HG03064 (cell line): ENCODE results near the gene RSPO4.
"Not testable (repeated sequence)": the region's sequence is repeated elsewhere in the genome, so short reads cannot be mapped to it uniquely, and the experiment has no call there.

Experiments
- ATAC-seq: cut with Tn5 transposase; IDR thresholded peaks from one replicate; pipeline ENCODE4 v1.9.1; 2021; ENCODE audit warnings: low read depth; ENCODE audit not compliant: unreplicated experiment

The RSPO4 gene

DNA sequence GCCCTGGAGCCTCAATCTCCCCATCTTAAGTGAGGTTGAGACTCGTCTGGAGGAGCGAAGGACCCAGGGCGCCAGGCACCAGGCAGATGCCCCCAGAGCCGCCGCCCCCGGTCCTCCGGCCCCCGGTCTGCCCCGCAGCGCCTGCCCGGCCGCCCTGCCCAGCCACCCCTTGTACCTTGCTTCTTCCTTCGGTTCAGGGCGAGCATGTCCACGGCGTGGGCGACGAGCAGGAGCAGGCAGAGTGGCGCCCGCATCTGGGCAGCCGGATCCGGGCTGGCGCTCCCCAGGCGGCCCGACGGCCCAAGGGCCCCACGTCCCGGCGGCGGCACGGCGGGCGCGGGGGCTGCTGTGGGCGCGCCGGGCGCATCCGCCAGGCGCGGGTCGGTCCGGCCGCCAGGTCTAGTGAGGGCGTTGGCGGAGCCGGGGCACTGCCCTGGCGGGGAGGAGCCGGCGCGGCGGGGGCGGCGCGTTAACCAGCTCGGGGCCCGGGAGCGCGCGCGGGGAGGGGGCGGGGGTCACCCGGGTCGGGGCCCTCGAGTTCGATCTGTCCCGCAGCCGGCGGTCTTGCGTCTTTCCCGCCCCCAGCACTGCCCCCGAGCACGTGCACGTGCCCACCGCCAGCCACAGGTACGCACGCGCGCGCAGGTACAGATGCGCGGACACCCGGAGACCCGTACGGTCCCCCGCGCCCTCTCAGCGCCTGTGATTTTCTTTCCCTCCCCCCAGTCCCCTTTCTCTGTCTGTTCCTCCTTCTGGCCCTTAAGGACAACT is at the start of gene RSPO4:
TSS of gene RSPO4 (minus strand) at position 401 of the 771 bp plus-strand sequence. CDS start at position 254, 147 bp downstream.
- ATAC-seq, result no peak

DNA sequence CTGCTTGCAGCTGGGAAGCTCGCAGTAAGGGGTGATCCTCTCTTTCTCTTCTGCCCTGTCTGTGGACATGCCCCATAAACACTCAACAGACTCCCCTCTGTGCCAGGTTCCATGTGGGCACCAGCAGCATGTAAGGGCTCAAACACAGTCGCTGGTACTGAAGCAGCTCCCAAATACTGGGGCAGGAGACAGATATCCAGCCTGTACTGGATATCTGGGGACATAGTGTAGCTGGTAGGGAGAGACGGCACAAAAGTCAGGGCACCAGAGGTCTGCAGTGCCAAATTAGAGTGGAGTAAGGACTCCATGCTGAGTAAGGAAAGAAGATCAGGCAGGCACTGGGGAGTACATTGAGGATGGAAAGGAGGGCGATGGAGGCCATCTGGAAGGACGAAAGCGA is 48.3 kb upstream of the RSPO4 start:
- ATAC-seq, result no peak

DNA sequence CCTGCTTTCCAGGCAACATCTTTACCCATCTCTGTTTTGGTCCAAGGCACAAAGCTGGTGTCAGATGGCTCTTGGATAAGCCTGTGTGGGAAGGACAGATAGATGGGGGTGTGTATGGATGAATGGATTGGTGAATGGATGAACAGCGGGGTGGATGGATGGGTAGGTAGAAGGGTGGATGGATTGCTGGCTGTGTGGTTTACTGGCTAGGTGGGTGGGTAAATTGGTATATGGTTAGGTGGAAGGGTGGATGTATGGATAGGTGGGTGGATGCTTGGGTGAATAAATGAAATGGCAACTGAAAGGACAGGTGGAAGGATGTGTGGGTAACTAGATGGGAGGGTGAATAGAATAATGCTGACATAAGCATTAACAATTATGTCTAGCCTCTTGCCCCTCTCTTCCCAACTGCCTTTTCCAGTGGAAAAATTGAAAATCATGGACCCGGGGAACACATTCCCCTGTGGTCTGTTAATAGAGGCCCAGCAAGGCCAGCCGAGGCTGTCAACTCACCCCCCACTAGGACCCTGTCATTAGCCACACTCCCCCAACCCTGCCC is 43.8 kb upstream of the RSPO4 start:
- ATAC-seq, result no peak

DNA sequence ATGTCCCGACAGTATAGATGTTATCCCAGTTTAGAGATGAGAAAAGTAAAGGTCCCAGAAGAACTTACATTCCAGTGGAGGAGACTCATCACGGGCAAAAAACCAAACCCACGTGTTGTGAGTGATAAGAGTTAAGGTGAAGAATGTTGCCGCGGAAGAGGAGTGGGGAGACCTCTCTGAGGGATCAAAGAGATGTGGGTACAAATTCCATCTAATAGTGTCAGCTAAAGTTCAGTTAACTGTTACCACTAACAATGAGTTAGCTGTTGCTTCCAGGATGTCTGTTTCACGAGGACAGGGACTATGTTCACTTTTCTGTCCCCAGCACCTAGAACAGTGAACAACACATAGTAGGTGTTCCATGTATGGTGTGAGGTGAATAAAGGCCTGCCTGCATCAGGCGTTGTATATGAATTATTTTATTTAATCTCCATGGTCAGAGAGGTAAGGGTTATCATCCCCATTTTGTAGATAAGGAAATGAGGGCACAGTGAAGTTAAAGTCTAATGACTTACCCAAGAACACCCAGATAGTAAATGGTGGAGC is 39.8 kb upstream of the RSPO4 start:
- ATAC-seq, result no peak

DNA sequence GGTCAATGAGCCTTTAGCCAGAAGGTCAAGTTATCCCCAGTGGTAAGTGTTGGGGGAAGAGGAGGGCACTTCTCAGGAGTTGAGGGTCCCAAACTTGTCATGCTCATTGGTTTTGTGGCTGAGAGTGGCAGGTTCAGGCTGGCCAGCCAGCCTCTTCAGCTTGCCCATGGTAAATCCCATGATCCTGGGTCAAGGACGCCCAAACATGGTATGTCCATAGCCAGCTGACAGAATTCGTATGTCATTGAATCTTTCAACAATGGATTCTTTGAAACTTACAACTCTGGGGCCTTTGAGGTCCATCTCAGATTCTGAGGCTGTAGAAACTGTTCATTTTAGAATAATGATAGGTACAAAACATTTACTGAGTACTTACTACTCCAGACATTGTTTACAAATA is 36.1 kb upstream of the RSPO4 start:
- ATAC-seq, result no peak

DNA sequence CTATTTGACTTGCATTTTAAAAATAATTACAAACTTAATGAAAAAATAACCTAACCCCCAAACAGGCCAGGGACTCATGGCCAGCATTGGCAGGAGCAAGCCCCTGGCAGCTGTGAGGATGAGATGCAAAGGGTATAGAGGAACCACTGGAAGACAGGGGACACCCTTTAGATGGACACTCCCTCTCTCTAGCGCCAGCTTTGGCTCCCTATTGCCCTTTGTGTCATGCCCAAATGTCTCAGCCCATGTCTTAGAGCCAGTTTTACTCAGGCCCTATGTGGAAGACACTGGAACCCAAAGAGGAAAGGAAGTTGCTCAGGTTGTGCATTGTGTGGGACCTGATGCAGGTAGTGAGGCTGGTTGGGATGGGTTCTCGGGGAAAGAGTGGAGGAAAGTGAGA is 34.9 kb upstream of the RSPO4 start:
- ATAC-seq, result no peak

DNA sequence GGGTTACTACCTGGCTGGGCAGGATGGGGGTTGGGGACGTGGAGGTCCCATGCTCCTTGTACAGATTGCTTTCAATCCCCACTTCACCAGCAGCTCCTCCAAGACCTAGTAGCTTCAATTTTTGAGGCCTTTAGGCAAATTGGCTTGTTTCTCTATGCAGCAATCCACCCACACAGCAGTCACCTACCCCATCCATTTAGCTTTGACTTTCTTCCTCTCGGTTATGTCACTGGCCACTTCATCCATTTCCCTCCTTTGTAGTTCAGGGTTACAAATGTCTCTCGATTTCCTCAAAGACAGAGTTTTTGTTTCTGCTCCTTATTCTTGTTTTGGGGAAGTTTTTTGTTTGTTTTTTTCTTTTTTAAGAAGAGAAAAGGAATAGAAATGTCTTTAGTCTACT is 33.4 kb upstream of the RSPO4 start:
- ATAC-seq, result no peak

DNA sequence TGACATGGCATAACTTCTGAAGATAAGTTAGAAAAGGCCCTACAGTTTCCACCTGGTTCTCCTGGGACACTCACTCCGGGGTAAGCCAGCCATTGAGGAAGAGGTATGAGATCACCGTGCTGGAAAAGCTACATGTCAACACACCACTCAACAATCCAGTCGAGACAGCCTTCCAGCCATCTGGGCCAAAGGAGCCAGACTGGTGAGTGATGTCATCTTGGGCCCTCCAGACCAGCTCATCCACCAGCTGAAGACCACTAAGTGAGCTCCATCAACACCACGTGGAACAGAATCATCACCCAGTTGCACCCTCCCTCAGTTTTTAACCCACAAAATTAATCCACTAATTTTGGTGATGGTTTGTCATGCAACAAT is 32.3 kb upstream of the RSPO4 start:
- no peak for ATAC-seq

DNA sequence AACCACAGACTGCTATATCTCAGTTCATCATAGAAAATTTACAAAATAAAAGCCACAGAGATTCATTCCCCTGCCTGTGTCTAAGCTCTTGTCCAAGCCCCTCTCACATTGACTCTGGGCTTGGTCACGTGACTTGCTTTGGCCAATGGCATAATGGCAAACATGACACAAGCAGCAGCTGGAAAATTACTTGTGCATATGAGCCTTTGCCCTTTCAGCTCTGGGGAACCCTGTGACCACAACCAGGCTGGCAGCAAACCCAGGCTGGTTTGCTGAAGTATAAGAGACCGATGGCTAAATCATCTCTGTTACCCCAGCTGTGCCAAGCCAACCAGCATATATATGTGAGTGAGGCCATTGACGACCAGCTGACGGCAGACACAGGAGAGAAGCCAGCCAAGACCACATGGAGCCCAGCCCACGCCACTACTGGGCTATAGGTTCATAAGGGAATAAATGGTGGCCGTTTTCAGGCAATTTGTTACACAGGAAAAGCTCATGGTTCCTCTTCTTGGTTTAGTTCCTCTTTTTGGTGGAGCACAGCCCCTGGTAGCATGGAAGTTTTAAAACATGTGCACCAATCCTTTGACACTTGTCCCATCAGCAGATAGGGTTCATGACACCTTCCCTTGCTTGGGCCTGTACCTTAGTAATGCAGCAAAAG is 31.8 kb upstream of the RSPO4 start:
- no peak for ATAC-seq

DNA sequence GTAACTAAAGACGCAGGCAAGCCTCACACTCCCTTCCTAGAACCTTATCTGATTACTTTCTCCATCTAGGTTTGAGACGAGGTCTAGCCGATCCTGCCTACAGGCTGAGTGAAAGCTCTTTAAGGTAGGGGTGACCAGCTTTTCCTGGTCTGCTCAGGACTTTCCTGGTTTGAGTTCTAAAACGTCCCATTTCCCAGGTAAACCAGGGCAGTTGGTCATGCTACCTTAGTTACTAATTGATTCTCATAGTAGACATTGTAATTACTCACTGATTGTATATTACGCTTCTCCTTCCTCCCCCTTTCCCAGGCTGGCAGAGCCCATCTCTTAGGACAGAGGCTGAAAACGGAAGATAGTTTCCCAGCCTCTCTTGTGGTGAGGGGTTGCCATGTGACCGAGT is 27.9 kb upstream of the RSPO4 start:
- ATAC-seq, result no peak

DNA sequence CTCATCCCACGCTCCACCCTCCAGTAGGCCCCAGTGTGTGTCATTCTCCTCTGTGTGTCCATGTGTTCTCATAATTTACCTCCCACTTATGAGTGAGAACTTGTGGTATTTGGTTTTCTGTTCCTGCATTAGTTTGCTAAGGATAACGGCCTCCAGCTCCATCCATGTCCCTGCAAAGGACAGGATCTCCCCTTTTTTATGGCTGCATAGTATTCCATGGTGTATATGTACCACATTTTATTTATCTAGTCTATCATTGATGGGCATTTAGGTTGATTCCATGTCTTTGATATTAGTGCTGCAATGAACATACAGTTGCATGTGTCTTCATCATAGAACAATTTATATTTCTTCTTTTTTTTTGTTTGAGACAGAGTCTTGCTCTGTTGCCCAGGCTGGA is 24.1 kb upstream of the RSPO4 start:
- not testable (repeated sequence) for ATAC-seq

DNA sequence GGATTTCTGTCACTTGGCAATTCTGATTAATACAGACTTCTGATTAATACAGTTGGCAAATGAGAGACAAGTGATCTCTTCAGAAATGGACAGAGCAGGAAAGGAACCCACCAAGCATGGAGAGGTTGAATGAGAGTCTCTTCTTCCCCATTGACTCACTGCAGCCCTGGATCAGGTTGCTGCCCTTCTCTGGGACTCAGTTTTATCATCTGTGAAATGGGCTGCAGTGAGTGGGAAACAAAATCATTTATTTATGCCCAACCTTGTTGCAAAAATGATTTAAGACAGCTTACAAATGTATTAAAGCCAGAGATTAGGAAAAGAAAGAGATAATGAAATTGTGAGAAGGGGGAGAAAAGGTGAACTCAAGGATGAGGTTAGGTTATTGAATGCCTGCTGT is 20.8 kb upstream of the RSPO4 start:
- no peak for ATAC-seq

DNA sequence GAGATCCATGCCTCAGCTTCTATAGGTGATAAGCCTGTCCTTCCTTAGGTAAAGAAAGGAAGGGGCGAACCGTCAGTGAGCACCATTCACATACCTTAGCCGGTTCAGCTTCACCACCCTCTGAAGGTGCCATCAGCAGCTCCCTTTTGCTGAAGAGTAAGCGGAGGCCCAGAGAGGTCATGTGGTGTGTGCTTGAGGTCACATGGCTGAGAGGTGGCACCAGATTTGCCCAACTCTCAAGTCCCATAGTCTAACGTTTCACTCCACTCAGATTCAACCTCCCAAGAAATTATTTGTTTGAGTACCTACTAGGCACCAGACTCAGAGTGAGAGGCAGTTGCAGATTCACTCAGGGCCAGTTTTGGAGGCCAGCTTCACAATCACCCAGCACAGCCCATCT is 18.5 kb upstream of the RSPO4 start:
- no peak for ATAC-seq

DNA sequence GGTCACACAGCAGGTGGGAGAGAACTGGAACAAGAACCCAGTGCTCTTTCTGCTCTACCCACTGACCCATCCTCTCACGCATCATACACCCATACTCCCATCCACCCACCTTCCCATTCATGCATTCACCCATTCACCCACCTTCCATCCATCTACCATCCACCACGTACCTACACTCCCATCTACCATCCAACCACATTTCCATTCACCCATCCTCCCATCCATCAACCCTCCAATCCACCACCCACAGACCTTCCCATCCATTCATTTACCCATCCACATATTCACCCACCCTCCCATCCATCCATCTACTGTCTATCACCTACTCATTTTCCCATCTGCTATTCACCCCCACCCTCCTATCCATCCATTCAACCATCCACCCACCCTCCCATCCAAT is 17.2 kb upstream of the RSPO4 start:
- ATAC-seq, result no peak

DNA sequence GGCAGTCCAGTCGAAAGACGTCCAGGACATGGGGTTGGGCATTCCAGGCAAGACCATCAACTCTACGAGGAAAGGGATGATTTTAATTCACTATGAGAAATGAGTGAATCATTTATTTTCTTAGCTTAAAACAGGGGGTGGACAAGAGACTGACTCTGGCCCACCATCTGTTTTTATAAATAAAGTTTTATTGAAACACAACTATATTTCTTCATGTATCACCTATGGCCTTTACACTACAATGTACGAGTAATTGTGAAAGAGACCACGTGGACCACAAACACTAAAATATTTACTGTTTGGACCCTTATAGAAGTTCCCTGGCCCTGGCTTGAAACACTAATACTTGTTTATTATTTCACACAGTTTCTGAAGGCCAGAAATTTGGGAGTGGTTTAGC is 15.6 kb upstream of the RSPO4 start:
- ATAC-seq, result no peak

DNA sequence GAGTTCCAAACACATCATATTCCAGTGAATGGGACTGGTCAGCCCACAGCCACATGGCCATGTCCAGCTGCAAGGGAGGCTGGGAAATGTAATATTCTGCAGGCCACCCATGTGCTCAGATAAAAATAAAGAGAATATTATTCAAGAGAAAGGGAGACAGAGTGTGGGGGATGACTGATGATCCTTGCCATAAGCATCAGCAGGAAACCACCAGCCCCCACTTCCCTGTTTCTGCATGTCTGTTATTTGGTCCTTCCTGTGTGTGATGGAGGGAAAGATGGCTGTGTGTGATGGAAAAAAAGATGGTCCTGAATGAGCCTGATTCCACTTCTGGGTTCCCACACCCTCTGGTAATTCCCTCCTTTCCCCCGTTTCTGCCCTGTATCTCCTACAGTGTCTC is 13.1 kb upstream of the RSPO4 start:
- no peak for ATAC-seq

DNA sequence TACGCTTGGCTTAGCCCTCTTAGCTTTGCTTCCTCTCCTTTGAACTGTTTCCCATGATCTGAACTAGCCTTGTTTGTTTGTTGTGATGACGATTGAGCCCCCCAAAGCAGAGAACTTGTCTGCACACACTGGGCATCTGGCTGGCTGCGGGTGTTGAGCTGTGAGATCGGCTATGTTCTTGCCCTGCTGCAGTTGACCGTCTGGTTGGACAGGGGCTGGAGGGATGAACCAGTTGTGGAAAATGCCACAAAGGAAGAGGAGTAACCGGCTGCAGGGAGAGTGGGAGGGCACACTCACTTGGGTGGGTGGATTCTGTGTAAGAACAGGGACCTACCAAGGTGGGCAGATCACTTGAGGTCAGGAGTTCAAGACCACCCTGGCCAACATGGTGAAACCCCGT is 12.4 kb upstream of the RSPO4 start:
- no peak for ATAC-seq

DNA sequence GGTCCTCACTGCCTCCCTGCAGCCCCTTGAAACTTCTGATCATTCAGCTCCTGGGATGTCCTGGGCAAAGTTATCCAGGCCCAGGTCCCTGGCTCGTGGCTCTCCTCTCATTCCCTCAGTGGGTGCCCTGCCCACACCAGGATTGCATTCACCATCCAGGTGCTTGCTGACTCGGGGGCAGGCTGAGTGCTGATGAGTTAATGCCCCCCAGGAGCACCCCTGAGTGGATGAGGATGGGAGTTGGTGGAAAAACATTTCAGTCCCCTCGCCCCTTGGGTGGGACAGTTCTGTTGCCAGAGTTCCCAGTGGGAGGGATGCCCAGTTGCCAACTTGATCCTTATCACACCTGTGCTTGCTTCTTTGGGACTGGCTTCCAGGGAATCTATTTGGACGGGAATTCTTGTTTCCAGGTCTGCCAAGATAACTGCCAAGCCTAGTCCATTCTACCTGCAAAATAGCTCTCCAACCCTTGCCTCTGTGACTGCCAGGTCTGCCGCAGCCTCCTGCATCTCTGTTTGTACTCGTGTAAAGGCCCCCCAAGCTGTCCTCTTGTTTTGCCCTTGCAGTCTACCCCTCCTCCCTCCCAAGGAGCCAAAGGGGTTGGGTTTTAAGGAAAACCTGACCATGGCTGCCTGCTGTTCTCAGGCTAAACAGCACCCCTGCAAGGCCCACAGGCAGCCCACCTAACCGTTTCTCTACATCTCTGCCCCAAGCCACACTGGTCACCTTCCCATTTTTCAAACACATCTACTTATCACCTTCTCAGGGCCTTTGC is 11.6 kb upstream of the RSPO4 start:
- ATAC-seq, result no peak

DNA sequence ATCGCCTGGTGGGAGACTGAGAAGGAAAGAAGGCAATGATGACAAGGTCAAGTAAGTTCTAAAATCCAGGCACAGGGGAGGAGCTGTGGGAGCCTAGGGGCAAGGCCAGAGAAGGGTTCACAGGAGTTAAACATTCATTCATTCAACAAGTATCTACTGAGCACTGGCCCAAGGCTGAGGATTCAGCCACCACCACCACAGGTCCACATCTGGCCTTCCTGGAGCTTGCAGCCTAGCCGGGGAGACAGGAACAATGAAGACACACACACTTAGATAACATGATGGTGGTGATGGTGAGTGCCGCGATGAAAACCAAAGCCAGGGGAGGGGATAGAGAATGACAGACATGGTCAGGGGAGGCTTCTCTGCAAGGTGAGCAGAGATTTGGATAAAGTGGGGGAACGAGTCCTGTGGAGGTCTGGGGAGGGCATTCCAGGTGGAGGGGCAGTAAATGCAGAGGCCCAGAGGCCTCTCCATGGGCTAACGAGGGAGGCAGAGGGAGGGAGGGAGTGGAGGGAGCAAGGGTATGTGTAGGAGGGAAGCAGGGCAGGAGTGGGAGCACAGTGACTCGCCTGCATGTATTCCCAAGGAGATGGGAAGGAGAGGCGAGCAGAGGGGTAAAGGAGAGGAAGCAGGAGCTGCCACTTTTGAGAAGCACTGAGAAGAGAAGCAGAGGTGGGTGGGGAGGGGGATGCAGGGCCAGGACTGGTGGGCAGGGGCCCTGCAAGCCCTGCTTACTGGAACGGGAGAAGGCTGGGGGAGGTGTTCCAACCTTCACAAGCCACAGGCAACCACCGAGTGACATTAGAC is 10.5 kb upstream of the RSPO4 start:
- no peak for ATAC-seq

DNA sequence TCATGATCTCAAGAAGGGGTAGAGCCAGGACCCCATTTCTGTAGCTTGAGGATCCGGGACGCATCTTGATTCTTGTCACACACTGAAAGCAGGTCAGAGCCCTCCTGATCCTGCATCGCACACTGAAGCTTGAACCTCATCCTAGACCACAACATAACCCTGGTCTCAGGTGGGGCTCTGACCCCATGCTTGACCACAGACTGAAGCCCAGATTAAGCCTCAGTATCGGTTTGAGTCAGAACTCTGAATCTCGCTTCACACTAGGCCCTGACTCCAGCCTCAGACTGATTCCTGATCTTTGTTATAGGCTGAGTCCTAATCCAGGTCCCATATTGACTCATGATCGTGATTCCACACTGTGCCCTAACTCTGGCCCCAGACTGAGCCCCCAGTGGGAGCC is 8.5 kb upstream of the RSPO4 start:
- no peak for ATAC-seq
